Rectal smooth muscle tissue (tissue), 1 donor: ENCODE measurements around the gene PHF21B.

Experiments used
- H3K27ac ChIP-seq: one replicate; pipeline ENCODE4 v1.7.0; 2013; ENCODE audit warnings: low read depth, low read length, inconsistent platforms
- H3K27me3 ChIP-seq: one replicate; pipeline ENCODE4 v1.7.0; 2013; ENCODE audit warnings: low read length; ENCODE audit not compliant: control insufficient read depth, insufficient read depth
- H3K36me3 ChIP-seq: one replicate; pipeline ENCODE4 v1.7.0; 2013; ENCODE audit warnings: low read length; ENCODE audit not compliant: control insufficient read depth, insufficient read depth
- H3K4me1 ChIP-seq: one replicate; pipeline ENCODE4 v1.7.0; 2013; ENCODE audit warnings: low read length; ENCODE audit not compliant: control insufficient read depth, insufficient read depth
- H3K4me3 ChIP-seq: one replicate; pipeline ENCODE4 v1.7.0; 2013; ENCODE audit warnings: low read length
- H3K9ac ChIP-seq: one replicate; pipeline ENCODE4 v1.7.0; 2013; ENCODE audit warnings: low read length

The PHF21B gene

DNA sequence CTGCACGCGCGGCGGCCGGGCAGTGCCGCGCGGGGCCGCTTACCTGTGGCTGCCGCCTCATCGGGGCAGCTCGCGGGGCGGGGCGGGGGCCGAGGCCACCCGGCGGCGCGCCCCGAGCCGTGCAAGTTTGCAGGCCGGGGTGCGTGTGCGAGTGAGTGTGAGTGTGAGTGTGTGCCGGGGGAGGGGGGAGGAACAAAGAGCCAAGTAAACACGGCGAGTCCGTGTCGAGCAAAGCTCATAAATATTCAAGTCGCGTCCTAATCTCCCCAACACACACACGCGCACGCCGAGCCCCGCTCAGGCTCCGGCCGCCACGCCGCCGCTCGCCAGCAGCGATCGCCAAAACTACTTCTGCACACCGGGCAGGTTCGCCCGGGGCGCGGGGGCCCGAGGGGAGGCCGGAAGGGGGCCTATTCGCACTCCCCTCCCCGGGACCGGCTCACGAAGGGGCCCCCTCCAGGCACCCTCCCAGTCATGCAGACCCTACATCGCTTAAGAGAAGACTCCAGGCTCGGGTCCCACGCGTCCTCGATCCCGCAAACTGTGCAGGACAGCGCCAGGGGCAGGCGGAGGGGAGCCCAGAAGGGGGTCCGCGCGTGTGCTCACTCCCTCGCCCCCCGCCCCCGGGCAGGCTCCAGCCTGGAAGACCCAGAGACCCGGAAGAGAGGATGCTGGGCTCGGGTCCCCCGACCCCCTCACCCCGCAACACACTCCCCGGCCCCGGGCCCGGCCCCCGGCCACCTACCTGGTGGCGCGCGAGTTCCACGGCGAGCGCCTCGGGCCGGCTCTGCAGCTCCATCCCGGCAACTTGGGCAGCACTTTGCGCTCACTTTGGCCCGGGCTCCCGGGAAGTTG, 827 bp downstream of the PHF21B start:
- Histone ChIP-seq H3K4me1 (no peaks in the 10 kb centered on the region), H3K36me3 (no peaks in the 10 kb centered on the region), H3K27ac (no peak overlapping the region), H3K9ac (no peak overlapping the region), H3K4me3 (peak overlapping the region; percentile 44), H3K27me3 (peaks cover under 1% of the 10 kb centered on the region)

DNA sequence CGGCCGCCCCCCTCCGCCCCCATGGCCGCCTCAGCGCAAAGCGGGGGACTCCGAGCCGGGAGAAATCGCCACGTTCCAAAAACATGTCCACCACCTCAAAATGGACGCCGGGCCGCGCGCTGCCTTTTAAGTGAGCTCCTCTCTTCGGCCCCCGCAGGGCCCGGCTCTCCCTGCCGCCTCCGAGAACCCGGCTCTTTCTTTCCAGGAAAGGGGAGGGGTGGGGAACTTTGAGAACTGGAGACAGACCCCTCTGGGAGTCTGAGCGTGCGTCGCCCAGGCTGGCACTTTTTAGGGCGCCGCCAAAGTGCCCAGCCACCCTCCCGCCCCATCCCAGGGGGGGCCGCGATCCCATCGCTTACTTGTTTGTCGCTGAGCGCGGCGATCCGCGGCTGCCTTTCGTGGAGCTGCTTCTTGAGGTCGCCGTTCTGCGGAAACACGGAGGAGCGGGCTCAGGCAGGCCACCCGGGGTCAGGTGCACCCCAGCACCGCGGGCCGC, 1.6 kb downstream of the PHF21B start:
- H3K4me1 ChIP-seq = no peaks in the 10 kb centered on the region

DNA sequence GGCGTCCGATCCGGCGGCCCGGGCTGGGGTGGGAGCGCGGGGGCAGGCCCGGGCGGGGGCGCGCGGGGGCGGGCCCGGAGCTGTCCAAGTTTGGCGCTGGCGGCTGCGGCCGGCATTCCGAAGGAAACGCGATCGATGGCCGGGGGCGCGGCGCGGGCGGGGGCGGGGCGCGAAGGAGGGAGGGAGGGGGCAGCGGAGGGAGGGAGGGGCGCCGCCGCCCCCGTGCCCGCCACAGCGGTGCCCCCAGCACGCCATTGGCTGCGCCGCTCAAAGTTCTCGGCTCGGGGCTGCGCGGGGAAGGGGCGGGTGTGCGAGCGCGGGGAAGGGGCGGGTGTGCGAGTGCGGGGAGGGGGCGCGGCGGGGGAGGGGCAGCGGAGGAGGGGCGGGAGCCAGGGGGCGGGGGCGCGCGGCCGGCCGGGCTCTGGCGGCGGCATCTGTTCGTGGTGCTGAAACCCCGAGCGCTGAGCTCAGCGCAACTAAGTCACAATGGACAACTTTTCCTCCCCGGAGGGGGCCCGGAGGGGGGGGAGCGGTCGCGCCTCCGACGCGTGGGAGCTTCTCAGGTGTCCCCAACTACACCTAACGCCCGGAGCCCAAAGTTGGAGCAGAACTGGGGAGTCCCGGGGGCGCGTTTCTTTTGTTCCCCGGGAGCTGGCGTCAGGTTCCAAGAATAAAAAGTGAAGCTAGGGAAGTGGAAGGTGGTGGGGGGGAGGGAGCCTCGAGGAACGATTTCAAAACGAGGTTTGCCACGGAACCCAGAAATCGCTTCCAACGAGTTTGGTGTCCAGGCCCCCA, 2.2 kb downstream of the PHF21B start:
- Histone ChIP-seq H3K36me3 (no peaks in the 10 kb centered on the region), H3K27ac (no peak overlapping the region), H3K4me1 (no peaks in the 10 kb centered on the region), H3K4me3 (peak overlapping the region; percentile 19), H3K9ac (no peak overlapping the region), H3K27me3 (peaks cover 4% of the 10 kb centered on the region)

More for the DNA sequence above, 1.6 kb downstream of the PHF21B start:
- Histone ChIP-seq H3K27me3 (peaks cover 2% of the 10 kb centered on the region), H3K9ac (no peak overlapping the region), H3K36me3 (no peaks in the 10 kb centered on the region), H3K4me3 (peak overlapping the region; percentile 32), H3K27ac (no peak overlapping the region)

DNA sequence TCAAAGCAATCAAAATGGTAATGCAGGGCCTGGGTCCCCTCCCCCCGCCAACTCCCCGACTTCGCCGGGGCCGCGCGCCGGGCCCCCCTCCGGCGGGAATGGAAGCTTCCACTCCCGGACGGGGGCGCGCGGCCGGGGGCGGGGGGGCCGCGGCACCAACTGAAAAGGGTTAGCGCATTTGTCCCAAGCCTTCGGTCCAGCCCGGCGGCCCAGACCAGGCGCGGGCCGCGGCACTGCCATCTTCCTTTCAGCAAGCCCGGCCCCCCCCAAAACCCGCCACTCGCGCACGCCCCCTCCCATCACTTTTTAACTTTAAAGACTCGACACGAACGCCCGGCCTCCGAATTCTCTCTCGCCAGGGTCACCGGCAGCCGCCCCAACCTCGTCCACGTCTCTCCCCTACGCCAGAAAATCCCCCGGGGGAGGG, 2.8 kb downstream of the PHF21B start:
- H3K4me3 ChIP-seq = peak overlapping the region; percentile 19
- no peaks in the 10 kb centered on the region for H3K4me1 ChIP-seq
- no peaks in the 10 kb centered on the region for H3K36me3 ChIP-seq
- peaks cover 6% of the 10 kb centered on the region for H3K27me3 ChIP-seq
- no peak overlapping the region for H3K9ac ChIP-seq
- H3K27ac ChIP-seq = no peak overlapping the region

DNA sequence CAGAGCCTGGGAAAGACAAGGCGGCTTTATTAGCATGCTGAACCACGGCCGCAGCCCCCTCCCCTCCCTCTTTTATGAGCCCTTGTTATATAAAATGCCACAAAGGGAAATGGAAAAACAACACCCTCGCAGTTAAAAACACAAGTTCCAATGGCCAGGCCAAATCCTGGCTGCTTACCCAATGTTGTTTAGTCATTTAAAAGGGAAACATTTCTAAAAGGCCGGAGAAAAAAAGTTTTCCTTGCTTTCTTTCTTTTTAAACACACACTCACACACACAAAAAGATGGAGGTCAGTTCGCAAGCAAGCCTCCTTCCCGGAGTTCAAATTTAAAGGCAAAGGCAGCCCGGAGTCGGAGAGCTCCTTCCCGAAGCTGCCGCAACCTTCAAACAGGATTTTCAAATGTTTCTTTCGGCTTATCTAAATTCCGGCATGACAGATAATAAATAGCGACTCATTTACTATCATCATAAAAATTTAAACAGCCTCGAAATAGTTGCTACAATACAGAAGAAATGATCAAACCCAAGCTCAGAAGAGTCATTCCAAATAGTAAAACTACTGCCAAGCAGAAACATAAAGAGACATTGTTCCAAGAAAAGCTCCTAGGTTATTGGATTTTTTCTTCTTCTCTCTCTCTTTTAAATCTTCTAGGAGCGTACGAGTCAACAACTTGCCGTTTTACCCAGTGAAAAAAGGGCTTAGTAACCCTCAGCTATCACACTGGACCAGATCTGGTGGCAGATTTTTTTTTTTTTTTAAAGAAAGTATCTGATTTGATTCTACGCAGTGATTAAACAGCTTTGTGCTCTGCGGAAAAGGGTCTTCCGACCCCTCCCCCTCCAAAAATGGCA, 3.5 kb downstream of the PHF21B start:
- Histone ChIP-seq H3K4me1 (no peaks in the 10 kb centered on the region), H3K27me3 (peaks cover 6% of the 10 kb centered on the region), H3K36me3 (no peaks in the 10 kb centered on the region), H3K27ac (no peak overlapping the region), H3K9ac (no peak overlapping the region), H3K4me3 (peak overlapping the region; percentile 19)

DNA sequence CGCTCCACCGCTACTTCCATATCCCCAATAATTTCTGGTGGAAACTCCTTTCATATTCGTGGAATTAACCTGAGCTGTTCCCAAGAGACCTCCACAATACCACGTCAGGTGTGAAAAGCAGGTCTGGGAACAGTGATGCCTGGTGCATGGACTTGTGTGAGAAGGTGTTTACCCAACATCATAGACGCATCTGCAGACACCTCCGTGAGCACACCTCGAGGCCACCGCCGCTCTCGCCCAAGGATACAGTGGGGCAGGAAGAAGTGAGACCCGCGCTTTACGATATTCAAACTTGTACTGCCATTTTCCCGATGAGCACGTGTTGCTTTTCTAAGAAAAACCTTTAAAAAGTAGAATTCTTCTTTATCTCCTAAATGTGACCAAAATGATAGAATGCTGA, 8.2 kb downstream of the PHF21B start:
- H3K4me3 ChIP-seq = no peak overlapping the region
- no peak overlapping the region for H3K9ac ChIP-seq
- H3K27ac ChIP-seq = no peak overlapping the region
- no peaks in the 10 kb centered on the region for H3K4me1 ChIP-seq
- H3K27me3 ChIP-seq = peaks cover 8% of the 10 kb centered on the region
- H3K36me3 ChIP-seq = no peaks in the 10 kb centered on the region

DNA sequence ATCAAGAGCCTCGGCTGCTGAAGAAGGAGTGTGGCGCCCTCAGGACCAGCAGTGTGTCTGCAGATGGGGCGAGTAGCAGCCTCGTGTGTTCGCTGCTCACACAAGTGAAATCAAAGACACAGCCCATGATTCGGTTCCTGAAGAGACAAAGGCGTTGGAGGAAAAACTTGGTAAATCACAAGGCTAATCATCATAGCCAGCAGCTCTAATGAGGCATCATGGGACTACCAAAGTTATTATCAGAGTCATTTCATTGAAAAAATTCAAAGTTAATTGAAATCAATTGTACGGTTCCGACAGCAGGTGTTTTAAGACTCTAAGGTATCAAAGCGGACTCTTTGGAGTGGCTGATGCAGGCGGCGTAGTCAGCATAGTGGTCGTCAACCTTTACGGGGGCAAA, 9.5 kb downstream of the PHF21B start:
- Histone ChIP-seq H3K27me3 (peaks cover 8% of the 10 kb centered on the region), H3K9ac (no peak overlapping the region), H3K27ac (no peak overlapping the region), H3K36me3 (no peaks in the 10 kb centered on the region), H3K4me3 (no peak overlapping the region), H3K4me1 (no peaks in the 10 kb centered on the region)

DNA sequence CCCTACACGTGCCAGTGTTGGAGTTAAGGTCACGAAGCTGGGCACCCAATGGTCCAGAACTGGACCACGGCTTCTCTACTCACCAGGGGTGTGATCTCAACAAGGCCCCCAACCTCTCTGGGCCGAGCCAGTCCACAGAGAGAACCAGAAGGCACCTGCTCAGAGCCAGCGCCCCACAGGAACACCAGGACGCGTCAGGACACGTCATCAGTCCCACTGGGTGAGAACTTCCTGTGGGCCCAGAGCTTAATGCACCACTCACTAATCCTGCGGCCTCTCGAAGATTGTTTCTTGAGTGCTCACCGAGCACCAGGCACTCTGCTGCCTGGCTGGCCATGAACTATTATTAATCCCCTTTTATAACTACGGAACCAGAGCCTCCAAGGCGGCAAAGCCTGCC, 10.1 kb downstream of the PHF21B start:
- Histone ChIP-seq H3K27me3 (peaks cover 8% of the 10 kb centered on the region), H3K4me3 (no peak overlapping the region), H3K9ac (no peak overlapping the region), H3K4me1 (no peaks in the 10 kb centered on the region), H3K36me3 (no peaks in the 10 kb centered on the region), H3K27ac (no peak overlapping the region)

DNA sequence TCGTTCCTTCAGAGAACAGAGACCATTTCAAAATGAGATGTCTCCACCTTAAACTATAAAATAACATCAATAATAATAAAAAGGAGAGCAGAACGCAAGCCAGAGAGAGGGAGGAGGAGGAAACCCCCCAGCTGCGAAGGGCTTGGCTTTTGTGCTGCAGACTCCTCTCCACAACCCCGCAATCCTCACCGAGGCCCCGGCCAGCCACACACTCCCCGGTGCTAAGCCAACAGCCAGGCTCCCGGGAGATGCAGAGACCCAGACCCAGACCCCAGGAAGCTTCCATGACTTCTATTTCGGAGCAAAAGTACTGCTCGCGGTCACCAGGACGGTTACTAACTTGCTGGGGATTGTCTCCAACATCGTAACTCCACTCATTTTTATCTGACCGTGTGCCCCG, 10.6 kb downstream of the PHF21B start:
- Histone ChIP-seq H3K36me3 (no peaks in the 10 kb centered on the region), H3K4me1 (no peaks in the 10 kb centered on the region), H3K27ac (no peak overlapping the region), H3K9ac (no peak overlapping the region), H3K27me3 (peaks cover 8% of the 10 kb centered on the region), H3K4me3 (no peak overlapping the region)

DNA sequence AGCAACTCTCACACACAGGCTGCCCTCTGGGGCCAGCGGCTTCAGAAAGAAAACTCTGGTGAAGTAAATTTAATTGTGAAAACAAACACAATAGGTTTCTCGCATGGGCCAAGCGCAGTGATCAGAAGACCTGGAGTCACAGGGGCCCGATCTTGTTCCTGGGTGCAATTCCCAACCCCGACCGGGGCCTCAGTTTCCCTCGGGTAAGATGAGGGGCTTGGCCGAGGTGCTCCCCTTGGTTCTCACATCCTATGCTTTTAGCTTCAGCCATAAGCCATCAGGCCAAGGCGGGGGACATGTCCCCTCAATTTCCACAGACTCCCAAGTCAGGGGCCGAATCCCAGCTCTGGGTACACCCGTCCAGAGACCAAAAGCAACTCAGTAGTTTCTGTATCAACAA, 11.5 kb downstream of the PHF21B start:
- Histone ChIP-seq H3K4me1 (no peaks in the 10 kb centered on the region), H3K9ac (no peak overlapping the region), H3K36me3 (no peaks in the 10 kb centered on the region), H3K27me3 (peaks cover 7% of the 10 kb centered on the region), H3K4me3 (no peak overlapping the region), H3K27ac (no peak overlapping the region)

DNA sequence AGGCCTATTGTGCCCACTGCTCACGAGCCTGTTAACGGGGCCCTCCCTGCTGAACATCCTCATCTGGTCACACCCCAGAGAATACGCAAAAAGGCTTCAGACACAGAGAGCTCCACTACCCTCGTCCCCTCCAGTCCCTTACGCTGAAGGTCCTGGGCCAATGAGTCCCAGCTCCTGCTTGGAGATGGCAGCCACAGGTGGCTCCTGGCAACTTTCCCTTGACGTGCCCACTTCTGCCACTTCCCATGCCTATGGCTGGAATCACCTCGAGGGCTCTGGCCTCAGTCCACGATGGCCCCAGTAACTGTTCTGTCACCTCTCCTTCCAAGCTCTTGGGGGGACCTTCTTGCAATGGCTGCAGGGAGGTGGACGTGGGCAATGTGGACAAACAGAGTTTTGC, 12.7 kb downstream of the PHF21B start:
- Histone ChIP-seq H3K36me3 (no peaks in the 10 kb centered on the region), H3K4me1 (no peaks in the 10 kb centered on the region), H3K4me3 (no peak overlapping the region), H3K27ac (no peak overlapping the region), H3K27me3 (peaks cover 2% of the 10 kb centered on the region), H3K9ac (no peak overlapping the region)

DNA sequence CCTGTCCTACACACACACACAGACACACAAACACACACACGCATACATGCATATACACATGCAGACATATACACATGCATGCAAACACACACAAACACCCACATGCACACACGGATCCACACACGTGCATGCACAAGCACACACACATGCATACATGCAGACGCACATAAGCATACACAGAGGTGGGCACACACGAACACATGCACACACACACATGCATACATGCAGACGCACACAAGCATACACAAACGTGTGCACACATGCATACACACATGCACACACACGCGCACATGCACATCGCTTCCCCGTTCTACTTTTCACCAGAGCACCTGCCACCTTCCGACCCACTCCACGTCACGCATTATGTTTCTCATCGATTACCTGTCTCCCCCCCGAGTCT, 13.2 kb downstream of the PHF21B start:
- Histone ChIP-seq H3K27me3 (peaks cover 2% of the 10 kb centered on the region), H3K4me1 (no peaks in the 10 kb centered on the region), H3K36me3 (no peaks in the 10 kb centered on the region), H3K4me3 (no peak overlapping the region), H3K9ac (no peak overlapping the region), H3K27ac (no peak overlapping the region)
